Iris pigment epithelial cell (primary cell): Measurements from ENCODE around the gene ZNF718.
"Not testable (repeated sequence)": the region's sequence is repeated elsewhere in the genome, so short reads cannot be mapped to it uniquely, and the experiment has no call there.

Experiments used
- DNase-seq: peaks from one replicate; pipeline ENCODE4 v3.0.0-alpha.2; 2011; ENCODE audit warnings: low read depth

The ZNF718 gene

GRCh38 chr4:124275-125081 is at the start of gene ZNF718:
TSS of gene ZNF718 (plus strand) at chr4:124501. CDS start at chr4:124671, 170 bp downstream.
- DNase-seq: peak; percentile 98

GRCh38 chr4:85951-86350 is 38.4 kb upstream of the ZNF718 start:
- DNase-seq: no peak

- DNase-seq: not testable (repeated sequence)
Observed at GRCh38 chr4:86559-87324, 37.6 kb upstream of the ZNF718 start.

- DNase-seq: no peak
Observed at GRCh38 chr4:98386-98785, 25.9 kb upstream of the ZNF718 start.

DNA sequence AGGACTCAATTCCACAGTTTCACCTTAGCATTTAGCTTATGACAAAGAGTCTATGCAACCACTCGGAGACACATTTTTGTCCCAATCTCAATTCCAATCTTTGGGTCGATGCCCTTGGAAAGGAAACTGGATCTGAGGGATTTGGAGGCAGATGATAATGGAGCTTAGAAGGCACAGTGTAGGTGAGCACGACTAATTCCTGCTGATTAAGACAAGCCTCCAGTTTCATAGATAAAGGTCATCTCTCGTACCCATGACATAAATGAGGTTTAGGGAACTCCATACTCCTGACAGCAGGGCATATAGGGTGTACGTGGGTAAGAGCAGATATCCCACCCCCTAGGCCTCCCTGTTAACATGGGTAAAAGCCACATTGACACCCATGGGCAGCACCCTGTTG is 24.4 kb upstream of the ZNF718 start:
- DNase-seq: no peak

DNA sequence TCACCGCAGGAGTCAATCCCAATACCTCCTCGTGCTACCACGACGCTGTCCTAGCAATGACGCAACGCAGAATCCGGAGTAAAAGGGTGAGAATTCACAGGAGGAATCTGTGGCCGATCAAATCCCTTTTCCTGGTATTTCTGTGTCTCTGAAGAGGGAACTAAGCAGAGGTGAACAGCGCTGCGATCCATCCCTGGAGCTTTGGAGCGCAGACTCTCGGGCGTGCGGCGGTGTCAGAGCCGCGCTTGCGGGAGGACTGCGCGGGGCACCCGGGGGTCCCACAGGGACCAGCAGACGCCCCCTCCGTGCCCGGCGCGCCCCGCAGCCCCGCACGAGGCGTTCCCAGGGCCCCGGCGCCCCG is 17.2 kb upstream of the ZNF718 start:
- DNase-seq: no peak

DNA sequence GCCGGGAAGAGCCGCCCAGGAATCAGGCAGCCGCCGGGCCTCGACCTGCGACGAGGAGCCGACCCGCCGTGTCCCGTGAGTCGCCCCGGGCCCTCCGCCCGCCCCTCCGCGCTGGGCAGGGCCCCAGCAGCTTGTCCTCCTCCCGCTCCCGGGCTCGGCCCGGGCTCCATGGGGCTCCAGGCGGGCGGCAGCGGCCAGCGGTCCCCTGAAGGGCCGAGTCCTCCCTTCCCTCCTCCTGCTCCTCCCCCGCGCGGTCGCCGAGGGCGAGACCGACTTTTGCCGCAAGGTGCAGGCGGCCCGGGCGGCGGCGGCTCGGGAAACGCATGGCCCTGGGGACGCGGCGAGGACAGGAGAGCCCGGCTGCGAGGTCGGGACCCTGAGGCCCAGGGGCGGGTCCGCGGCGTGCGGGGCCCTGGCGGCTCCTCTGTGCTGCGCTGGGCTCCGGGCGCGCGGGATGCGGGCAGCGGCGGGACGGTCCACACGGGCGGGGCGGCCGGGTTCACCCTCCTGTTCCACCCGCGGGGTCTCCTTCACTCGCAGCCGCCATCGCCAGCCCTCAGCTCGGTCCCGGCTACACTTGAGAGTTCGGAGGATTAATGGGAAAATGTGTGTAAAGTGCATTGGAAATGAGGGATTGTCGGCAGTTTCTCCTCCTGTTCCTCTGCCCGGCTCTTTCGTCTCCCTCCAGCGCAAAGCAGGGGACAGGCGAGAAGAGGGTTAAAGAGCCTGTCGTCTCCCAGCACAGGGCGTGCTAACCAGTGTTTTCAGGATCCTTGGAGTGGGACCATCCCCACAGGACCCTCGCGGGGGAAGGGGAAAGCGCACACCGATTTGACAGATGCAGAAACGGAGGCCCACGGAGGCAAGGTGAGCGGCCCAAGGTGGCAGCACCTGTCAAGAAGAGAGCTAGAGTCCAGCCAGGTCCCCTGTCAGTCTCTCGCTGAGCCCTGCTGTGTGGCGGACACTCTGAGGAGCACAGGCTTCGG is 16.6 kb upstream of the ZNF718 start:
- no peak for DNase-seq

- DNase-seq: no peak
Observed at GRCh38 chr4:112771-113170, 11.5 kb upstream of the ZNF718 start.

DNA sequence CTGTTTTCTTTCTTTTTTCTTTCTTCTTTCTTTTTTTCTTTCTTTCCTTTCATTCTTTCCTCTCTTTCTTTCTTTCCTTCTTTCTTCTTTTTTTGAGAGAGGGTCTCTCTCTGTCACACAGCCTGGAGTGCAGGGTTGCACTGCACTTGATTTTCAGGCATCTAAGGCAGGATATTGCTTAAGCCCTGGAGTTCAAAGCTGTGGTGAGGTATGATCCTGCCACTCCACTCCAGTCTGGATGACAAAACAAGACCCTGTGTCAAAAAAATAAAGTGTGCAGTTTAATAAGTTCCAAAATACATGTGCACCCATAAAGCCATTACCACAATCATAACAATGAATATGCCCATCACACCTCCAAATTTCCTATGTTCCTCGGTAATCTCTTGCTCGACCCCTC is 10.6 kb upstream of the ZNF718 start:
- DNase-seq: peak; percentile 11

DNA sequence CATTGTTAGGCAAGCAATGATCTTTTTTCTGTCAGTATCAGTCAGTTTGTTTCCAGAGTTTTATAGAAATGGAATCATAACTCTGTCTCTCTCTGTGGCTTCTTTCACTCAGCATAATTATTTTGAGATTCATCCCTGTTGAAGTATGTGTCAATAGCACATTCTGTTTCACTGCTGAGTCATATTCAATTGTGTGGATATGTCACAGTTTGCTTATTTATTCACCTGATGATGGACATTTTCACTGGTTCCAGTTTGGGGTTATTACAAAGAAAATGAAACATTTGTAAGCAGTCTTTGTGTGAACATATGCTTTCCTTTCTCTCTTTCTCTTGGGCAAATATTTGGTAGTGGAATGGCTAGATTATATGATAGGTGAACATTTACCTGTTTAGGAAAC is 10.2 kb upstream of the ZNF718 start:
- DNase-seq: peak; percentile 33

DNA sequence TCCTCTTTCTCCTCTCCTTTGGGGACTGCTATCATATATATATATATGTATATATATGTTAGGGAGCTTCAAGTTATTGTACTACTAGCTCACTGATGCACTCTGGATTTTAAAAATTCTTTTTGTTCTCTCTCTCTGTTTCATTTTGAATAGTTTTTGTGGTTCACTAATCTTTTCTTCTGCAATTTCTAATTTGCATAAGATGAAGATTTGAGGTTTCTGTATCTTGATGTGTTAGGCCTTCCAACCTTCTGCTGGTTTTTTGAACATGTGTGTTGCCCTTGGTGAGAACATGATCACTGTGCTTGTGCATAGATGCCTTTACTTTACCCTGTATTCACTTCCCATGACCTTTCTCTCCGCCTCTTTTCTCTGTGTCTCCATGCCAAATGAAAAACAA is 7.8 kb upstream of the ZNF718 start:
- DNase-seq: no peak

- no peak for DNase-seq
Observed at GRCh38 chr4:120616-121015, 3.7 kb upstream of the ZNF718 start.

- no peak for DNase-seq
Observed at GRCh38 chr4:121408-122084, 2.8 kb upstream of the ZNF718 start.

GRCh38 chr4:123922-124274 is 403 bp upstream of the ZNF718 start:
- DNase-seq: not testable (repeated sequence)

- DNase-seq: peak; percentile 65
Observed at GRCh38 chr4:125091-125771, 930 bp downstream of the ZNF718 start.

DNA sequence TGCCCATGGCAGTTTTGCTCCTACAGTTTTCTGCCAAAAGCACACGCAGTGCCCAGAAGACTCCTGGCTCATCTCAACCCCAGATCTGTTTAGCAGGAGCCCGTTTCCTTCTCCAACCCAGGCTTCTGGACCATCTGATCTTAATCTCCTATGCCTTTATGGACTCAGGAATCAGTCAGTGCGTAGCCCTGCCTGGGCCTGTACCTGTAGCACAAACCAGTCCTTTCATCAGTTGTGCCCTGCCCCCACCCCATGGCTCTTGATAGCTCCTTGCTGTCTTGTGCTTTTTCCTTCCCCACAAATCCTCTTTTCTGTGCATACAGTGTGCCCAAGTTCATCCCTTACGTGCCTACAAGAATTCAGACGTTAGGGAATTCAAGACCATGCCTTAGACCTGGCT is 1.5 kb downstream of the ZNF718 start:
- DNase-seq: no peak

GRCh38 chr4:132483-132882 is 8.2 kb downstream of the ZNF718 start:
- DNase-seq: no peak

DNA sequence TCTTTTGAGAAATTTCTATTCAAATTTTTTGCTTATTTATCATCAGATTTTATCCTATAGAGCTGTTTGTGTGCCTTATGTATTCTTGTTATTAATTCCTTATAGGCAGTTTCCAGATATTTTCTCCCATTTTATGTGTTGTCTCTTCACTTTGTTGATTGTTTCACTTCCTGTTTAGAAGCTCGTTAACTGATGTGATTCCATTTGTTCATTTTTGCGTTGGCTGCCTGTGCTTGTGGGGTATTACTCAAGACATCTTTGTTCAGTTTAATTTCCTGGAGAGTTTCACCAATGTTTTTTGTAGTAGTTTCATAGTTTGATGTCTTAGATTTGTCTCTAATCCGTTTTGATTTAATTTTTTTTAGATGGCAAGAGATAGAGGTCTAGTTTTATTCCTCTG is 14.6 kb downstream of the ZNF718 start:
- DNase-seq: no peak

GRCh38 chr4:139691-140090 is 15.4 kb downstream of the ZNF718 start:
- DNase-seq: no peak

GRCh38 chr4:146621-147020 is 22.3 kb downstream of the ZNF718 start:
- DNase-seq: no peak

DNA sequence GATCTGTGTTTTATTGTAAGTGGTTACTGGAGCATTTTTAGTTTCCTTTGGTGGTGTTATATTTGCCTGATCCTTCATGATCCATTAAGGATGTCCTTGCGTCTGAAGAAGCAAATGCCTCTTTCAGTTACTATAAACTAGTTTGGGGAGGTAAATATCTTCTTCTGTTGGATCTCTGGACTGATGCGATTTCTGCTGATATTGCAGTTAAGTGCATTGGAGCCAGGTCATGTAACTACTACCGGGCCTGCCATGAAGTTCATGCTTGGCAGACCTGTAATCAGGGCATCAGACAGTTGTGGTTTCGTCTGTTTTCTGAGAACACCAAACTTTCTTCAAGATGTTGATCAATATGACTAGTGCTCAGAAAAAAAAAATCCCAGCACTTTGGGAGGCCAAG is 22.9 kb downstream of the ZNF718 start:
- no peak for DNase-seq
